NCI-H82 (cell line): ENCODE results near the gene ACOT9.
"Not testable (repeated sequence)": the region's sequence is repeated elsewhere in the genome, so short reads cannot be mapped to it uniquely, and the experiment has no call there.

ENCODE experiments used
- DNase-seq: peaks from one replicate; lab custom pipeline; 2025; lab: John Stamatoyannopoulos, UW

The ACOT9 gene

GRCh38 chrX:23694606-23695005, 48.5 kb downstream of the ACOT9 start:
- DNase-seq, result peak; percentile 68

DNA sequence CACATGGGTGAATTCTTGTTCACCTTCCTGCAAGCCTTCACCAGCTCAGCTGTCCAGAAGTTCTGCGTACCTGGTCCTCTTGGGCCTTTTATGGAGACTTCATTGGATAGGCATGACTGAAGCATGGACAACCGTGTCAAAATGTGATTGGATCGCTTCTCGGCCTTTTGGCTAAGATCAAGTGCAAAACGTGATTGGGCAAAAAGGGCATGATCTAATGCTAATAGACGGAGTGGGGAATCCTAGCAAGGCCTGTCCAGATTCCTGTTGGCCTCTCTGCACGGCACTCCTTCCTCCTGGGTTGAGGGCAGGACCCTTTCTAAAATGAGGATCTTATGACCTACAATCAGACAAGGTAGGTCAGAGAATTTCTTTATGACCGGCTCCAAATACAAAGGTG, 50.9 kb downstream of the ACOT9 start:
- no peak for DNase-seq

GRCh38 chrX:23676486-23676885, 66.6 kb downstream of the ACOT9 start:
- DNase-seq, result not testable (repeated sequence)

- no peak for DNase-seq
Measured at GRCh38 chrX:23673108-23673507, 70.0 kb downstream of the ACOT9 start.

- no peak for DNase-seq
Measured at GRCh38 chrX:23670528-23670927, 72.5 kb downstream of the ACOT9 start.

DNA sequence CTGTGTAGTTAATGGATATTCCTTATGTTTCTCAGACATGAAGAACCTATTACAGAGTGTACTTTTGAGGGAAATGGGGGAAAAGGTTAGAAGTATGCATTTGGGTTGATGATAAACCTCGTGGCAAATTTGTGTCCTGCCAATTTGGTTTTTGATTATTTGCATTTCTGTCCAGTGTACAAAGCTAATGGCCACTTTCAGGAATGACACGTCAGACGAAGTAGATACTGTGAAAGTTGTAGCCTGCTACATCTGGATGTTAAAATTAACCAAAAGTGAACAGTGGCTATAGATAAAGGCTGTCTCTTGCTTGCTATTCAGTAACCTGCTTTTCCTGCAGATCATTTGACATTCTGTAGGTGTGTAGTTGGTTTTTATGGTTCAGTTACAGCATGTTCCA, 74.7 kb downstream of the ACOT9 start:
- peak; percentile 21 for DNase-seq

DNA sequence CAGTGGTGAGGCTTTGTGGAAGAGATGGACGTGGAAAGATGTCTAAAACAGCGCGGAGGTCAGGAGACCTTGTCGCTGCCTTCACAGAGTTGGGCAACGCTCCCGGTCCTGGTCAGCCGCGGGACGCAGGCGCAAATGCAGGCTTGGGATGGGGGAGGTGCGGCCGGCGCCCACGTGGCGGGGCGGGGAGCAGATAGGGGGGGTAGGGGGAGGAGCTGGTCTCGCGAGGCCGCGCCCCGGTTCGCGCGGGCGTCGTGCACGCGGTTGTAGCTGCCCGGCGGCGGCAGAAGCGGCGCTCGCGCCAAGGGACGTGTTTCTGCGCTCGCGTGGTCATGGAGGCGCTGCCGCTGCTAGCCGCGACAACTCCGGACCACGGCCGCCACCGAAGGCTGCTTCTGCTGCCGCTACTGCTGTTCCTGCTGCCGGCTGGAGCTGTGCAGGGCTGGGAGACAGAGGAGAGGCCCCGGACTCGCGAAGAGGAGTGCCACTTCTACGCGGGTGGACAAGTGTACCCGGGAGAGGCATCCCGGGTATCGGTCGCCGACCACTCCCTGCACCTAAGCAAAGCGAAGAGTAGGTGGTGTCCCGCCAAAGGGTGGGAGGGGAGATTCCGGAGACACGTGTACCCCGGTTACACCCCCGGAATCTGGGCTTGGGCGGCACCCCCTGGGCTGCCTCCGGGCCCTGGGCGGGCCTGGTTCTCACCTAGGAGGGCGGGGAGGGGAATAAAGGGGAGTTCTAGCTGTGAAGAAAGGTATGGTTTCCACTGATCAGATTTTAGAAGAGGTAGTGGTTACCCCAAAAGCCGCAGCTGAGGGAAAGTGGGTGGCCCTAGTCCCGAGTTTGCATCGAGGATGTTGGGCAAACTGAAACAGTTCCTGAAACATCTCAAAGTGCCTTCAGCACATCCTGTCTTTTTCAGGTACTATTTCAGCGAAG, 75.6 kb downstream of the ACOT9 start, which contains the start of gene PRDX4:
Gene PRDX4, plus strand, starts transcription at position 255 of the 939 bp plus-strand sequence. Its CDS starts 78 bp downstream, at position 333.
- DNase-seq, result peak; percentile 91

GRCh38 chrX:23666282-23666681, 76.8 kb downstream of the ACOT9 start:
- DNase-seq, result no peak

GRCh38 chrX:23664496-23664895, 78.6 kb downstream of the ACOT9 start:
- DNase-seq, result no peak

DNA sequence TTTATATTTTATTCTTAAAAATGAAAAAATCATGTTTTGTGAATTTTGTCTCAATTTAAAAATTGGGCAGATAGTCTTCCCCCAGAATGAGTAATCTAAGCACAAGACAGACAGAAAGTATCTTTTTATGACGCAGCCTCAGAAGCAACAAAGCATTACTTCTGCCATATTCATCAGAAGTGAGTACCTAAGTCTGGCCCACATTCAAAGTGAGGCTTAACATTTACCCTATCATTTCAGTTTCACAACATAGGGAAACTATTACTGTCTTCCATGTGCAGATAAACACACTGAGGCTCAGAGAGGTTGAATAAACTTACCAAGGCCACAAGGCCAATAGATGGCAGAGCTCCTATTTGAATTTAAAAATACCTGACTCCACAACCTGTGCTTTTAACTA, 80.2 kb downstream of the ACOT9 start:
- no peak for DNase-seq

- DNase-seq, result no peak
Measured at GRCh38 chrX:23662187-23662586, 80.9 kb downstream of the ACOT9 start.

GRCh38 chrX:23661671-23662070, 81.4 kb downstream of the ACOT9 start:
- DNase-seq, result no peak

GRCh38 chrX:23660766-23661132, 82.3 kb downstream of the ACOT9 start:
- no peak for DNase-seq

- peak; percentile 53 for DNase-seq
Measured at GRCh38 chrX:23660083-23660765, 82.9 kb downstream of the ACOT9 start.

DNA sequence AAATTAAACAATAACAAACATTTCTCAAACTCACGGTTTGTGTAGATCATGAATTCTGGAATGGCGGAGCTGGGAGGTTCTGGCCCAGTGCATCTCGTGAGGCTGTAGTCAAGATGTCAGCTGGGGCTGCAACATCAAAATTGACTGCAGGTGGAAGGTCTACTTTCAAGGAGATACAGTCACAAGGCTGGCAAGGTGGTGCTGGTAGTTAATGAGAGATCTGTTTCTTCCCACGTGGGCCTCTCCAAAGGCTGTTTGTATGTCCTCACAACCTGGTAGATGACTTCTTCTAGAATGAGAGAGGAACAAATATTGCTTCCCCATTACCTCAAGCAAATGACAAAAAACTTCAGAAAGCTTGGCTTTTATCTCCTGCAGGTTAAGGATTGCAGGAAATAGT, 83.7 kb downstream of the ACOT9 start:
- no peak for DNase-seq

DNA sequence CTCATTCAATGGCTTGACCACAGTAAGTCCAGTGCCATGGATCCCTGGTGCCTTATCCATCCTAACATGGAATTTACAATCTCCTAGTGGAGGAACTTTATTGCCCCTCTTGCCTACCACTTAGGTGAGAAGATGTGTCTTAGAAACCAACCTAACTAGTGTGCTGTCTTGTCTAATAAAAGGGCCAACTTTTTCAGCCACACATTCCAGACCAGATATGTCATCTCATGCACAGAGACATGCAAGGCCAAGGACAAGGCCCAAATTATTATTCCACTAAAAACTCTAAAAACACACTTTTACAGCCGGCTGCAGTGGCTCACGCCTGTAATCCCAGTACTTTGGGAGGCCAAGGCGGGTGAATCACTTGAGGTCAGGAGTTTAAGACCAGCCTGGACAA, 86.4 kb downstream of the ACOT9 start:
- DNase-seq, result no peak

DNA sequence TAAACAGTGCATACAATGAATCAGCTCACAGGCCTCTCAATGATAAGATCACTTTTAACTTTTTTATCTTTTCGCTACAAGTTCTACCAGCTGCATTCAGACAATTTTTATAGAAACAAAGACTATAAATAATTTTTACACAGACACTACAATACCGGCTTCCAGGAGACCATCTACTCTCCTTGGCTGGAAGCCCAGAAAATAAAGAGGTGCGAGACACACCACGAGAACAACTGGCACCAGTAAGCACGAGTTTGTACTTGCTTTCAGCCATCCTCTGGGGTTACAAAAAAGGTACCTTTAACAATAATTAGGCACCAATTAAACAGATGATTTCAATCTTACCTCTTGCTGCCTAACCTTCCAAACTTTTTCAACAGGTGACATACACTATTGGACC, 87.0 kb downstream of the ACOT9 start:
- no peak for DNase-seq
